HG03469 (cell line): ENCODE data around the gene RBP3.
A peak's percentile ranks its signal among the peaks of the same experiment; 100 is the strongest.
"Not testable (repeated sequence)": the region's sequence is repeated elsewhere in the genome, so short reads cannot be mapped to it uniquely, and the experiment has no call there.

ENCODE experiments used
- ATAC-seq: cut with Tn5 transposase; IDR thresholded peaks from one replicate; pipeline ENCODE4 v1.9.1; 2021; ENCODE audit warnings: mild to moderate bottlenecking, moderate library complexity, moderate number of reproducible peaks; ENCODE audit not compliant: unreplicated experiment

The RBP3 gene

GRCh38 chr10:47370878-47371277 lies 22.7 kb downstream of the RBP3 start:
- ATAC-seq: no peak

DNA sequence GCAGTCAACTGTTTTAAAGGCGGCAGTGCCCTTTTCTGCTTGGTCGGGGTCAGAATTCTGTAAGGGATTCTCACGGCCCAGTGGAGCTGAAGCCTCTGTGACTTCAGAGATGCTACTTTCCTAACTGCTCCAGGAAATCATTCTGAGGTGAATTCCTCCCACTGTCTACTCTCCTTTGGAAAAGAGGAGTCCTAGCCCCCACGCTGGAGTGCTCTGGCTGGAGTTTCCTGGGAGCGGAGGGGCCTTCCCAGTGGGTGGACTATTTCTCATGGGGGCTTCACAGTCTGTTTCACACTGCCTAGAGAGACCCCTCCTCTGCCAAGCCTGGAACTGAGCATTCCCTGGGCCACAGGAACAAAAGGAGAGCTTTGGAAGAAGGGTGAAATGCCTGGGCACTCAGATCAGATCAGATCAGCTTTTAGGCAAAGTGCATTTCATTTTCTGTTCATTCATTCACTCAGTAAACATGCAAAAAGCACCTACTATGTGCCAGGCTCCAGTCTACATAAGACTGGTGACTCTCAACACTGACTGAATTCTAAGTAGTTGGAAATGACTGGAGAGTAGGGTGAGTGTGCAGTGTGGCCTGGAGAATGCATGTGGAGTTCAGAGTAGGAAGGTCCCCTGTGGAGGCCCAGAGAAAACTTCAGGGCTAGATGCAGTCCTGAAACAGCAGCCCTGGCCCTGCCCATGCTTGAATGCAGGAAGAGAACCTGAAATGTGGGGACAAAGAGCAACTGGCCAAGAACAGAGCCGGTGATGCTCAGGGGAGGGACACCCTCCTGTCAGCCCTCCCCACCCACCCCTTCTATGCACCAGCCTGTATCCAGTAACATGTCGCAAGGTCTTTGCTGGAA lies 23.7 kb downstream of the RBP3 start:
- no peak for ATAC-seq

- ATAC-seq: no peak
Measured at GRCh38 chr10:47372726-47373125, 24.6 kb downstream of the RBP3 start.

DNA sequence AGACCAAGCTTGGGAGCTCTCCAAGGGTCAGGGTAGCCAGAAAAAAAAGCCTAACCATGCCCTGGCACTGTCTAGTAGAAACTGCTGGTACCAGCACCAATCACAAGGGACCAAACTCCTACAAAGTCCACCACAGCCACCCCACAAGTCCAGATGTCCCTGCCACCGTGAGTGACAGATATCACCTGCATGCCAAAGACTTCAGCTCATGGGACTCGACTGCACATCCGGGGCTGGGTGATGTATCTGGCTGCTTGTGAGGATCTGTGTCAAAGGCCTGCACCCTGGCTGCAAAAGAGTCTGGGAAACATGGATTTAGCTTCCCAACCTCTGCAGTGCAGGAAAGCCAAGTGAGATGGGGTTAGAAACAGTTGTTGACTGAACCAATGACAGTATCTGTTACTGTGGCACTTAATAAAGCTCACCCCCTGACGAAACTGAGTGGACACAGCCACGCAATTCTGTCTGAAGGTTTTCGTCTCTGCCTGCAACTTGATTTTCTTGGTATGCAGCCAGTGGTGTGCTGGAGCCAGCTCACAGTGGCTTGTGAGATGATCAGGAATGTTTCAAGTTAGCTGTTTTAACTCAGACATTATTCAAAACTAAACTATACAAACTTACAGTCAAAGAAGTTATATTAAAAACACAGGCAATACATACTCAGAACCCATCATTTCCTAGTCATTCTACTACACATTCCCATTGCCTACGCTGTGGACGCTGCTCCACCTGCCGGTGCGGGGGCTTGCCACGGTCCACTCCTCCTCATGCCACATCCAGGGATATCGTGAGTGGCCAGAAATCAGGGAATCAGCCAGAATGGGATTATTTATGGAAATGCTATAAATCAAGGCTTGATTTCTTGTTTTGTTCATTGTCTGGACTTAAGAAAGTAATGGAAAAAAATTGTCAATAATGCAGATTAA lies 26.7 kb downstream of the RBP3 start:
- no peak for ATAC-seq

DNA sequence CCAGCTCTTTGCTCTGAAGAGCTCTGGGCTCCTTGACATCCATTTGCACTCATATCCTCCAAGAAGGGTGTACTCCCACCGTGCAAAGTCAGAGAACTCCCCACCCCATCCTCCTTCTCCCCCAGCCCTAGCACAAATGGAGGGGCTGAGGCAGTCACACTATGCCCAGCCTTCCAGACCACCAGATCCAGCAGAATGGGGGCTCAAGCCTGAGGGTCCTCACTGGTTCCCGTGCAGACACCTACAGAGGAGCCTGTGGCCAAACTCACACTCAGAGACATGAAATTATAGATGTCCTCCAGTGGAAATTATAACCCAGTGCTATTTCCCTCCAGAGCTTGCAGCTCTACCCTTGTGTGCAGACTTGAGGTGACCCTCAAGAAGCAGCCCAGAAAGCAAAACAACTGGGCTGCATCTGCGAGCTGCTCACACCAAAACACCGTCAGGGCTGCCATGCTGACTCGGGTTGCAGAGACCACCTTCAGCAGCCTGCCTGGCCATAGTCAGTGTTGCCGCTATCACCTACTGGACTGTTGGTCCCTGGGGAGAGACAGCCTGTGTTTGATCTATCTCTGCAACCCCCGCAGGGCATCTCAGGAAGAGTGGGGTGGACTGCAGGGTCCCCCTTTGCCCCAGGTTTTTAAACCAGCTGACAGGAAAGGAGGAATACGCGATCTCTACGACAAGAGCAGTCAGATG lies 28.5 kb downstream of the RBP3 start:
- no peak for ATAC-seq

DNA sequence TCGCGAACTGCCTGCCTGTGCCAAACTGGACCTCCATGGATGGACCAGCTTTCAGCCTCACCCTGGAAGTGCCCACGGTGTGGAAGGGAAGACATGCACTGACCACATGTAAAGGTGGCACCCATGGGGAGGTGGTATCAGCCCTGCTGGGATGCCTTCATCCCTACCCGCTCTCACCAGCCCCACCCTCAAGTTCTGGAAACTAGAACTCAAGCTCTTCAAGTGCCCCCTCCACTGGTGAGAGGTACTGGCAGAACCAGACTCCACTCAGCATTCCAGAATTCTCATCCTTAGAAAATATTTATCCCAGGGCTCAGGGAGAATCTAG lies 30.0 kb downstream of the RBP3 start:
- ATAC-seq: no peak

DNA sequence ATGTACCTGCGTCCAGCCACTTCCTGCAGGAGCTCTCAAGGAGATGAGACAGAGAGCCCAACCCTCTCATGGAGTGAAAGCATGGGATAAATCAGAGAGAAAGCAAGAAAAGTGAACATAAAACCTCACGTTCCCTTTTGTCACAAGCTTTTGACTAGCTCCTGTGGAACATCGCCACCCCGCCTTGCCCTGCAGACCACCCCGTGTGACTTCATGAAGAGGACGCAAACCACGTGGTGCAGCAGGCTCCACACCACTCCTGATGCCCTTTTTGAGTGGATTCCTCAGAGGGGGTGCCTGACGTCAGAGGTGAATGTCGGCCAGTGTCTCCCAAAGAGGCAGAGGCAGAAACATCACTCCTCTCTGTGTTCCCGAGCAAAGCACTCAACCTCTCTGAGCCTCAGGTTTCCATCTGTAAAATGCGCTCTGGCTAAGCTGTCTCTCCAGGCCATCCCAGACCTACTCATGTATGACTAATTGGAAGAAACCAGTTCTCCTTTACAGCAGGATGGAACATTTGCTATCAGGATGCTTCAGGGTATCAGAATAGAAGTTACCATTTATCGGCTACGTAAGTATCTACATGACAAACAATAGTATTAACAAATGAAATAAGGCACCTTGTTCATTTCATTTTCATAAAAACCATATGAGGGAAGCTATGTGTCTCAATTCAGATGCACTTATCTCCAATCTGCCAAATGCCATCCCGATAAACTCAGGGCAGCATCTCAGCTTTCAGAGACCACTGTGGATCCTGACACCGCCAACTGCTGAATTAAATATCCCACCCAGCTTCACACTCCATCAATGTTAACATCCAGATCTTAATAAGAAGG lies 30.7 kb downstream of the RBP3 start:
- ATAC-seq: no peak

DNA sequence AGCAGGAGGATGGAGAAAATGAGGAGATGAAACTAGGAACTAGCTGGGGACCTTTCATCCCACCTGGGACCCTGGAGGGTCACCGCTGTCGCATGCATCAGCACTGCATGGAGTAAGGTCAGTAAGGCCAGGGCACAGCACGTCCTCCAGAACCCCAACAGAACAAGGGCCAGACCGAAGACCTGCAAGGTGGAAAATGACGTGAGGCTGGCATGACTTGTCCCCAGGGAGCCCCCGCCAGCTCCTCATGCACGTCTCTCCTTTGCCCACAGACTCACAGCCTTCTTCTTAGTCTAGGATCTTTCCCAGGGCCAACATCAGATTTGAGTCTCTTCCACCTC lies 31.3 kb downstream of the RBP3 start:
- ATAC-seq: no peak

- ATAC-seq: no peak
Measured at GRCh38 chr10:47379901-47380300, 31.7 kb downstream of the RBP3 start.

DNA sequence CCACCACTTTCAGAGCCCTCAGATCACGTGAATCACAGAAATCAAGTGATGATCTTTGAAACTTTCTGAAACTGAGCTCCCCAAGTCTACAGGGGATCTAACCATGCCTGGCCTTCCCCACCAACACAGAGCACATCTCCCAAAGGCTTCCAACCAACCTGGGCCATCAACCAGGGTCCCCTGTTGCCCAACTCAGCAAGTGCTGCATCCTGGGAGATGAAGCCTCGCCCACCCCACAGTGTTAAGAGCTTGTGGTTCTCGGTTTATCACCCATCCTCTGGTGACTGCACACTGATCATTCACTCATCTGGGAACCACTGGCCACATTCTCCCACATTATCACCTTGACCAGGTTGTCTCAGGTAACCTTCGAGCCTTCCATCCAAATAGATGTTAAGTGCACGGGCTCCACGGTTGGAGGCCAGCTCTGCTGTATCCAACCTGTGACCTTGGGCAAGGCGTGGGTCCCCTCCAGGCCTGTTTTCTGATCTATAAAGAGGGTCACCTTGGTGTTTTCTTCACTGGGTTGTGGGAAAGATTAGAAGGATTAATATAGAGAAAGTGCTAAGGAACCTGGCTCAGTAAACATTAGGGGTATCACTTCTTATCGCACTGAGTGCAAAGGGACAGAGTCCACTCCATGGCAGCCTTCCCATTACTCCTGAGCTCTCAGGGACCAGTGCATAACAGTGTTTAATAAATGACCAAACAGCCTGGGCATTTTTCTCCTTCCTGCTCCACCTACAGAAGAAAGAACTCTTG lies 32.4 kb downstream of the RBP3 start:
- no peak for ATAC-seq

DNA sequence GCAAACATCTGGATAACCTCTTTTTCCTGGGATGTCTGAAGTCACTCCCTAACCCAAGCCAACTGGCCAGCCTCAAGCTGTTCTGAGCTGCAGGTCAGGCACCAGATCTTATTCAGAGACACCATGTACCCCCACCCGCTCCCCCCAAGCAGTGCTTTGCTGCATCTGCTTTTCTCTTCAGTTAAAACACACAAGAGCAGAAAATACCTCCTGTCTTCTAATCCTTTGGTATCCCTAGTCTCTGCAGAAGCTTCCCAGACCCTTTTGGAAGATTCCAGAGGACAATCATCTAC lies 32.9 kb downstream of the RBP3 start:
- no peak for ATAC-seq

DNA sequence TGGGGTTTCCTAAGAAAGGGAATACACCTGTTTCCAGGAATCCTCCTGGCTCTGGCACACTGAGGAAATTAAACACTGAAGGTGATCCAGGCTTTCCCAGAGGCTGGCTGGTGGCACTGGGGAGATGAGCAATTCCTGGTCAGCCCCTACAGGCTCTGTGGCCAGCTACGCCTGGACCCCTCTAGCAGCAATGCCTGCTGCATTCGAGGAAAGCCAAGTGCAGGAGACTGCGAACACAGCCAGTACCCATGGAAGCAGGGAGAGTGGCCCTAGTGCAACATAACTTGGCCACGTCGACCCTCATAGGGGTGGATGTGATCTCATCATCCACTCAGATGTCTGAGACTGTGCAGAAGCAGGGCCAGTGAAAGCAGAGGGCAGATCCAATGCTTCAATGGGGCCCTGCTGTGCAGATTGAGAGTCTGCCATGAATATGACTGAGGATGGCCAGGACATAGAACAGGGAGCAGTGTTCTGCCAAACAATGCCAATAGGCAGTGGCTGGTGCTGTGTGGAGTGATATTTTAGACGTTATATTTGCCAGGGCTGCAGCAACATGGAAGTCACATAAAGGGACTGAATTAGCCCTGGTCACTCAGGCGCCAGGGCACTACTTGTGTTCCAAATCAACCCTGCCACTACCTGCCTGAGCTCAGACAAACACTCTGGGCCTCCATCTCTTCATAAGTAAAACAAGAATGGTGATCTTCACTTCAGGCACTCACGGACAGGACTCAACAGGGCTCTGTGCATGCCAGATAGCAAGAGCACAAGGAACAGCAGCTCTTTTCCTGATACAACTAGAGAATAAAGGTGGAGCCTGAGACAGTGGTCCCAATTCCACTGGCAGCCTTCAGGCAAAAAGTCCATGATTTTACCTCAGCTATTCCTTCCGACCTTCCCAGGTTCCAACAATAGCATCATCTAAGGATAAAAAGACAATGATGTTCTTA lies 33.5 kb downstream of the RBP3 start:
- no peak for ATAC-seq

GRCh38 chr10:47383261-47384147 lies 35.3 kb downstream of the RBP3 start:
- no peak for ATAC-seq

GRCh38 chr10:47384148-47384921 lies 36.2 kb downstream of the RBP3 start, which contains the start of gene ZNF488:
Gene ZNF488 (minus strand): TSS chr10:47384293. CDS start chr10:47368829, 15,464 bp downstream.
- peak; percentile 85 for ATAC-seq

DNA sequence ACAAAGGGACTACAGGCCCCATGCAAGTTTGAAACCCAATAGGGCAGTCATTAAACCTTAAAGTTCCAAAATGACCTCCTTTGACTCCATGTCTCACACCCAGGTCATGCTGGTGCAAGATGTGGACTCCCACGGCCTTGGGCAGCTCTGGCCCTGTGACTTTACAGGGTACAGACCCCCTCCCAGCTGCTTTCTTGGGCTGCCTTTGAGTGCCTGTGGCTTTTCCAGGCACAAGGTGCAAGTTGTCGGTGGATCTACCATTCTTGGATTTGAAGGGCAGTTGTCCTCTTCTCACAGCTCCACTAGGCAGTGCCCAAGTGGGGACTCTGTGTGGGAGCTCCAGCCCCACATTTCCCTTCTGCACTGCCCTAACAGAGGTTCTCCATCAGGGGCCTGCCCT lies 37.9 kb downstream of the RBP3 start:
- ATAC-seq: not testable (repeated sequence)

DNA sequence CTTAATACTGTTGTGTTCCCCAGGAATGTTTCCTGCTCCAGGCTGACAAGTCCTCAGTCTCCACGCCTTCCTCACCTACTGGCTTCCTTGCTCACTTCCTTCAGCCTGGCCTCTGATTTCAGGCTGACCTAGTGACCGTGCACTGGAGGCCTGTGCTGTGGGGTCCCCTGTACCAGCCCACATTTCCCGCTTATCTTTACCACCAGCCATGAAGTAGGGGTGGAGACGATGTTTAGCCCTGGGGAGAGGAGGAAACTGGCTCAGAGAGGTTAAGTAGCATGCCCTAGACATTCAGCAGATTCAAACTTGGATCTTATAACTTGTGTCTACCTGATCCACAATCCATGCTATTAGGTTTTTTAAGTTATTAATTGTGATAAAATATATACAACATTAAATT lies 40.7 kb downstream of the RBP3 start:
- no peak for ATAC-seq

DNA sequence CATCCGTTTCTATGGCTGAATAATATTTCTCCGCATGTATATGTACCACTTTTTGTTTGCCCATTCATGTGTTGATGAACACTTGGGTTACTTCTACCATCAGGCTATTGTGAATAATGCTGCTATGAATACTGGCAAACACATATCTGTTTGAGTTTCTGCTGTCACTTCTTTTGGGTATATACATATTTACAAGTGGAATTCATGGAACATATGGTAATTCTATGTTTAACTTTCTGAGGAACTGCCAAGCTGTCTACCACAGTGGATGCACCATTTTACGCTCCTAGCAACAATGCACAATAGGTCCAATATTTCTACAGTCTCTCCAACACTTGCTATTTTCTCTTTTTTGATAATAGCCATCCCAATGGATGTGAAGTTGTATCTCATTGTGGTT lies 41.5 kb downstream of the RBP3 start:
- ATAC-seq: no peak
